Cardiac muscle cell (in vitro differentiated cells and primary cell): Measurements from ENCODE around the gene UHMK1. TPM values are rescaled to one million over a fixed set of nuclear protein-coding genes. Genes with fewer than 3 reads are reported as not detected.

Experiments
- DNase-seq, 2 donors: peaks; one replicate each; pipeline versions ENCODE4 v3.0.0 to v3.0.0-alpha.2; 2010 to 2017; ENCODE audit warnings: low read depth in 1 of 2, low spot score in 1 of 2
- H3K27ac ChIP-seq: fragments of 200-600 bp; sonication (generic); 2 replicates; pipeline ENCODE4 v1.5.1; 2016
- H3K27me3 ChIP-seq: fragments of 200-600 bp; sonication (generic); 2 replicates; pipeline ENCODE4 v1.6.0; 2016; ENCODE audit warnings: control low read depth
- H3K36me3 ChIP-seq: fragments of 200-600 bp; sonication (generic); 2 replicates; pipeline ENCODE4 v1.5.1; 2016; ENCODE audit warnings: control low read depth
- H3K4me1 ChIP-seq: fragments of 200-600 bp; sonication (generic); 2 replicates; pipeline ENCODE4 v1.8.1; 2017; ENCODE audit warnings: low read depth, mild to moderate bottlenecking, mixed run types
- H3K4me3 ChIP-seq: fragments of 200-600 bp; sonication (generic); 2 replicates; pipeline ENCODE4 v1.5.1; 2016; ENCODE audit warnings: mild to moderate bottlenecking
- H3K9me3 ChIP-seq: fragments of 200-600 bp; sonication (generic); 2 replicates; pipeline ENCODE4 v1.5.1; 2017; ENCODE audit warnings: low read depth, mild to moderate bottlenecking, control low read depth
- polyA plus RNA-seq: library from polyadenylated mRNA; unstranded; fragments of >200 nt; fragmentation: Nextera tagmentation; extraction: Ambion mirVana; gene quantifications from 2 replicates; pipeline ENCODE4 v1.2.1, GENCODE V29; 2016
- total RNA-seq: library from RNA; depleted of rRNA; stranded (reverse); fragments of >200 nt; gene quantifications from 2 replicates; pipeline ENCODE4 v1.2.3, GENCODE V29; 2016
- TF ChIP-seq, protein P1 (sequence below): IDR thresholded peaks from 2 replicates; pipeline ENCODE4 v1.5.1; 2012; ENCODE audit warnings: low read depth, mild to moderate bottlenecking, low read length

Gene UHMK1
- total and polyA plus RNA-seq, 2 experiments from 2014 or later, result 3.5 to 17.2 TPM

- Histone ChIP-seq H3K4me3 (no peak overlapping the region), H3K27me3 (no peaks in the 10 kb centered on the region), H3K27ac (no peak overlapping the region), H3K9me3 (no peaks in the 10 kb centered on the region), H3K4me1 (no peaks in the 10 kb centered on the region), H3K36me3 (no peaks in the 10 kb centered on the region)
- TF ChIP-seq, protein P1, sequence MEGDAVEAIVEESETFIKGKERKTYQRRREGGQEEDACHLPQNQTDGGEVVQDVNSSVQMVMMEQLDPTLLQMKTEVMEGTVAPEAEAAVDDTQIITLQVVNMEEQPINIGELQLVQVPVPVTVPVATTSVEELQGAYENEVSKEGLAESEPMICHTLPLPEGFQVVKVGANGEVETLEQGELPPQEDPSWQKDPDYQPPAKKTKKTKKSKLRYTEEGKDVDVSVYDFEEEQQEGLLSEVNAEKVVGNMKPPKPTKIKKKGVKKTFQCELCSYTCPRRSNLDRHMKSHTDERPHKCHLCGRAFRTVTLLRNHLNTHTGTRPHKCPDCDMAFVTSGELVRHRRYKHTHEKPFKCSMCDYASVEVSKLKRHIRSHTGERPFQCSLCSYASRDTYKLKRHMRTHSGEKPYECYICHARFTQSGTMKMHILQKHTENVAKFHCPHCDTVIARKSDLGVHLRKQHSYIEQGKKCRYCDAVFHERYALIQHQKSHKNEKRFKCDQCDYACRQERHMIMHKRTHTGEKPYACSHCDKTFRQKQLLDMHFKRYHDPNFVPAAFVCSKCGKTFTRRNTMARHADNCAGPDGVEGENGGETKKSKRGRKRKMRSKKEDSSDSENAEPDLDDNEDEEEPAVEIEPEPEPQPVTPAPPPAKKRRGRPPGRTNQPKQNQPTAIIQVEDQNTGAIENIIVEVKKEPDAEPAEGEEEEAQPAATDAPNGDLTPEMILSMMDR, result no peak
- no peak for DNase-seq
These were observed 30.8 kb upstream of the UHMK1 start for GRCh38 chr1:162466797-162467196.

GRCh38 chr1:162470216-162470615 lies 27.4 kb upstream of the UHMK1 start:
- TF ChIP-seq, protein P1, result no peak

GRCh38 chr1:162471290-162471853 lies 26.2 kb upstream of the UHMK1 start:
- Histone ChIP-seq H3K4me1 (no peaks in the 10 kb centered on the region), H3K4me3 (no peak overlapping the region), H3K36me3 (no peaks in the 10 kb centered on the region), H3K27ac (no peak overlapping the region), H3K9me3 (no peaks in the 10 kb centered on the region), H3K27me3 (no peaks in the 10 kb centered on the region)
- TF ChIP-seq, protein P1, result no peak
- DNase-seq, result no peak

More at GRCh38 chr1:162470216-162470615, 27.4 kb upstream of the UHMK1 start:
- Histone ChIP-seq H3K36me3 (no peaks in the 10 kb centered on the region), H3K4me1 (no peaks in the 10 kb centered on the region), H3K9me3 (no peaks in the 10 kb centered on the region), H3K4me3 (no peak overlapping the region), H3K27me3 (no peaks in the 10 kb centered on the region), H3K27ac (no peak overlapping the region)
- DNase-seq, result peak in 1 of 2 donors; percentile 66

DNA sequence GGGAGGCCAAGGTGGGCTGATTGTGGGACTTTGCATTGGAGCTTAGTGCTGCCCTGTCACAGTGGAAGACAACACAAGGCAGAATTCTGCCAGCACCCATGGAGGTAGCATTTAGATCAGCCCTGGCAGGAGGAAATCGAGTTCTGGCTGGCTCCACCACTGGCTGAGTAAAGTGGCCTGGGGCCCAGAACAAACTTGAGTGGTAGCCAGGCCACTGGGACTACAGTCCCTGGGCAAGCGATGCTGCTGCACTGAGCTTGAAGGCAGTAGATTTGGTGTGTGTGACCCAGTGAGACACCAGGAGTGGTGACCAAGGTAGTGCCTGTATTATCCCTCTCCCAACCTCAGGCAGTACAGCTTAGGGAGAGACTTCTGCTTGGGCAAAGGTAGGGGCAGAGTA lies 22.5 kb upstream of the UHMK1 start:
- no peaks in the 10 kb centered on the region for H3K4me1 ChIP-seq
- TF ChIP-seq, protein P1, result no peak
- H3K4me3 ChIP-seq, result no peak overlapping the region
- no peaks in the 10 kb centered on the region for H3K27me3 ChIP-seq
- no peaks in the 10 kb centered on the region for H3K36me3 ChIP-seq
- DNase-seq, result no peak
- H3K9me3 ChIP-seq, result no peaks in the 10 kb centered on the region
- no peak overlapping the region for H3K27ac ChIP-seq

DNA sequence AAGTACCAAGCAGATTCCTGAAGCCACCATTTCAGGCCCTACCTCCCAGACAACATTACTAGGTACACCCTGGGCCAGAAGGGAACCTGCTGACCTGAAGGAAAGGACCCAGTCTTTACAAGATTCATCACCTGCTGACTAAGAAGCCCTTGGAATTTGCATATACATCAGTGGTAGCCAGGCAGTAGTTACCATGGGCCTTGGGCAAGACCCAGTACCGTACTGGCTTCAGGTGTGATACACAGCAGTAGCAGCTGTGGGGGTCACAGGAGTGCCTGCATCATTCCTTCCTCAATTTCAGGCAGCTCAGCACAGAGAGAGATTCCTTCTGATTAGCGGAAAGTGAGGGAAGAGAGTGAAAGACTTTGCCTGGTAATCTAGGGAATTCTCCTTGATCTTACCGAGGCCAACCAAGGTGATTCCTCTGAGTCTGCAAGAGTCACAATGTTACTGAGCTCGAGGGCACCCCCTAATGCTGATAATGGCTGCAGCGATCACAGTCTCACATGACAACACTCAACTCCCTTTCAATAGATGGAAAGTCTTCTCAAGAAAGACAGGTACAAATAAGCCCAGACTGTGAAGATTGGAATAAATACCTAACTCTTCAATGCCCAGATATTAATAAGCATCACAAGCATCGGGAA lies 22.0 kb upstream of the UHMK1 start:
- TF ChIP-seq, protein P1, result no peak
- Histone ChIP-seq H3K27ac (no peak overlapping the region), H3K9me3 (no peaks in the 10 kb centered on the region), H3K4me3 (no peak overlapping the region), H3K4me1 (no peaks in the 10 kb centered on the region), H3K36me3 (no peaks in the 10 kb centered on the region), H3K27me3 (no peaks in the 10 kb centered on the region)
- DNase-seq, result no peak
